Cardiac septum (tissue), 1 donor: ENCODE measurements around the gene EML2. TPM values are rescaled to one million over a fixed set of nuclear protein-coding genes. Genes with fewer than 3 reads are reported as not detected.
"Not testable (repeated sequence)": the region's sequence is repeated elsewhere in the genome, so short reads cannot be mapped to it uniquely, and the experiment has no call there.

Source experiments
- DNase-seq: peaks from one replicate; pipeline ENCODE4 v3.0.0-alpha.2; 2020; ENCODE audit warnings: low spot score
- intact Hi-C: fragments of 100-400 bp; cut with DNase I; formaldehyde crosslinking; loops from one replicate; pipeline ENCODE4 v1.14.0; 2022
- total RNA-seq: library from RNA; stranded (reverse); fragmentation: NEBNext Ultra II Directional; extraction: Animal tissue kit (Norgen Biotek cat#: 25700); gene quantifications from one replicate; pipeline ENCODE4 v1.2.1, GENCODE V29; 2021
- donor health status: DM: no; HTN: no; CAD: no.

The EML2 gene
- total RNA-seq, 1 donor from 2014 or later = 45.8 TPM

DNA sequence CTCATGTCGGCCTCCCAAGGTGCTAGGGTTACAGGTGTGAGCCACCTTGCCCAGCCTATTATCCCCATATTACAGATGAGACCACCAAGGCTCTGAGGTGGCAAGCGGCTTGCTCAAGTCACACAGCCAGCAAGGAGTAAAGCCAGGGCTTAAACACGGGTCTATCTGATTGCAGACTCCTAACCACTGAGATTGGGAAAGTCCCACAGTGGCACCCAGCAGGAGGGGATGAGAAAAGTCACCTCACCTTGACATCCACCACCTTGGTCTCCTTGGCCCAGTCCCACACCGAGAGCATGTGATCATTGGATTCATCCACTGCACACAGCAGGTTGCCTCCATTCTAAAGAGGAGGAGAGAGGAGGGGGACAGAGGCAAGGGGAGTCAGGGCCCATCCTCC is 9.5 kb downstream of the EML2 start:
- no peak for DNase-seq
- intact Hi-C loops = no loop called here

DNA sequence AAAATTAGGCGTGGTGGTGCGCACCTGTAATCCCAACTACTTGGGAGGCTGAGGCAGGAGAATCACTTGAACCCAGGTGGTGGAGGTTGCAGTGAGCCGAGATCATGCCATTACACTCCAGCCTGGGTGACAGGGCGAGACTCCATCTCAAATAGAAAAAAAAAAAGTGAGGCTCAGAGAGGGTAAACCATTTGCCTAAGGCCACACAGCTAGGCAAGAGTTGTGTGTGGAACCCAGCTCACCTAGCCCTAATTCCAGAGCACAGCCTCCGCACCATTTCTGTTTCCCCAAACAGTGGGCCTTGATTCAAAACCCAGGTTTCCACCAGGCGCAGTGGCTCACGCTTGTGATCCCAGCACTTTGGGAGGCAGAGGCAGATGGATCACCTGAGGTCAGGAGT is 11.0 kb downstream of the EML2 start:
- DNase-seq, intact Hi-C loops: not testable (repeated sequence)

DNA sequence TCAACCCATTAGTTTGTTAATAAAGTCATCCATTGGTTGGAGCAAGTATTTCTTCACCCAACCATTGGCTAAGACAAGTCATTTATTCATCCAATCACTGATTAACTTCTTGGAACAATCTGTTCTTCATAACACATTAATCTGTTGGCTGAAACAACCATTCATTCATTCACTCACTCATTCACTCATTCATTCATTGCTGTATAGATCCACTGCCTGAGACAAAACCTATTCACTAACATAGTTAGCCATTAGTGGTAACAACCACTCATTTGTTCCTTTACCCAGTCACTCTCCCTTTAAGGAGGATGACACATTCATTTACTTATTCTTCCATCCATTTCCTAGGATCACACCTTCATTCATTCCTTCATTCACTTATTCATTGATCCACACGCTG is 15.2 kb downstream of the EML2 start:
- no peak for DNase-seq
- intact Hi-C loops = no loop called here

DNA sequence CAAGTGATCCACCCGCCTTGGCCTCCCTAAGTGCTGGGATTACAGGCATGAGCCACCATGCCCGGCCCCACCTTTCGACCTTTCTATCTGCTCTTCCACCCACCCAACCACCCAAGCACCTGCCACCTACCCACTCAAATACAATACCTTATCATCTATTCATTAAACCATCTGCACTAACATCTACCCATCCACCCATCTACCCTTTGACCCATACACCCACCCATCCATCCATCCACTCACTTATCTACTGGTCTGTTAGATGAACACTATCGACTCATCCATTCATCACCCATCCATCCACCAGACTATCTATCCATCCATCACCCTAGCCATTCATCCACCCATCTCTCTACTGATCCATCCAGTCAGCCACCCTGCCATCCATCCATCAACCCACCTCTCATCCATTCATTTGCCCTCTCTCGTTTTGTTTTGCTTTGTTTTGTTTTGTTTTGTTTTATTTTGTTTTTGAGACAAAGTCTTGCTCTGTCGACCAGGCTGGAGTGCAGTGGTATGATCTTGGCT is 17.2 kb downstream of the EML2 start:
- intact Hi-C loops = no loop called here
- DNase-seq = no peak

DNA sequence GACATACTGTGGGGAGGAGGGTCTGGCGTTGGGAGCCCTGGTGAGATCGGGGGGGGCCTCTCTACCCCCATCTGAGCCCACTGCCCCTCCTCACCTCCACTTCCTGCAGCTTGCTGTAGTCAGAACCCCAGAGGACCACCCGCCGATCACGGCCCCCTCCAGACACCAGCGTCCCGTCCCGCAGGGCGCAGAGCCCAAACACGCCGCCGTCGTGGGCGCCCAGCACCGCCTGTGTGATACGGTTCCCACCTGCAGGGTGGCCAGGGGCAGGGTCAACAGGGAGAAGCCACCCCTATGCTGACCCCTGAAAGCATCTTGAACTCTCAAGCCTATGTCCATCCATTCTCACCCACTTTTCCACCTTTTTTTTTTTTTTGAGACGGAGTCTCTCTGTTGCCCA is 17.8 kb downstream of the EML2 start:
- intact Hi-C loops = no loop called here
- no peak for DNase-seq

DNA sequence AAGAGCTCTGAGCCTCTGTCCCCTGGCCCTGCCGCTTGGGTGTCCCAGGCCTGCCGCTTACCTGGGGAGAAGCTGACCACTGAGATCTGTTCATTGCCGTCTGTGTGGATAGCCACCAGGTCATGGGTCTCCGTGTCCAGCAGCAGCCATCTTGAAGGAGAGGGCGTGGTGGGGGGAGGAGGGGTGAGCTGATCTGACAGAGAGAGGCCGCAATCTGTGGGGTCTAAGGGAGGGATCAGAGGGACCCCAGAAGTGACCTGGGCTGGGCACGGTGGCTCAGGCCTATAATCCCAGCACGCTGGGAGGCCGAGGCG is 22.5 kb downstream of the EML2 start:
- DNase-seq = no peak
- intact Hi-C loops = no loop called here

DNA sequence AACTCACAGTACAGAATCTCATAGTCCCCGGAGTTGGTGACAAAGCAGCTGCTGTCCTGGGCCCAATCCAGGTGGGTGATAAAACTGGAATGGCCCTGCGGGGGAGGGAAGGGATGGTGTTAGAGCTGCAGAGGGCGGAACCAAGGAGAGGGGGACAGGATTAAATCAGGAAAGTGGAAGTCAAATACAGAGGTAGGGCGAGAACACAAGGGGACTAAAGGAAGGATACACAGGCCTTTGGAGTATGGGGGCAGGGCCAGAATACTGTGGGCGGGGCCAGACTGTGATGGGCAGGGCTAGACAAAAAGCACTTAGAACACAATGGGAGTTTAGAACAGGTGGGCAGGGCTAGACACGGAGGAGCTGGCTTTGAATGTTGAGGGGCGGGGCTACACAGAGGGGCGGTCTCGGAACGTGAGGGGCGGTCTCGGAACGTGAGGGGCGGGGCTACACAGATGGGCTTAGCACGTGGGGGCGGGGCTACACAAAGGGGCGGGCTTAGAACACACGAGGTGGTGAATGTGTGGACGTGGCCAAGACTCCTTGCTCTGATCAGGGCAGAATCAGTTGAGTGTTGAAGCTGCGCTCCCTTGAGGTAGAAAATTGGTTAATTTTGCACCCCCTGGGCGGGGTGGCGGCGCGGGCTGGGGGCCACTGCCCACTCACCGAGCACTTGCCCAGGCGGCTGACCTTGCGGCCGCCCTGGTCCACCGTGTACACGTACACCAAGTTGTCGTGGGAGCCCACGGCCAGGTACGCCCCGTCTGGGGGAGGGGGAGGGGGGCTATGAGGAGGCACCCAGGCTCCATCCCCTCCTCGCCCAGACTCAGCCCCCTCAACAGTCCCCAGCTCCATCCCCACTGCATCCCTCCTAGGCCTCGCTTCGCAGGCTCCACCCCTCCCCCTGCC is 23.1 kb downstream of the EML2 start:
- DNase-seq = peak; percentile 87
- intact Hi-C loops = no loop called here

DNA sequence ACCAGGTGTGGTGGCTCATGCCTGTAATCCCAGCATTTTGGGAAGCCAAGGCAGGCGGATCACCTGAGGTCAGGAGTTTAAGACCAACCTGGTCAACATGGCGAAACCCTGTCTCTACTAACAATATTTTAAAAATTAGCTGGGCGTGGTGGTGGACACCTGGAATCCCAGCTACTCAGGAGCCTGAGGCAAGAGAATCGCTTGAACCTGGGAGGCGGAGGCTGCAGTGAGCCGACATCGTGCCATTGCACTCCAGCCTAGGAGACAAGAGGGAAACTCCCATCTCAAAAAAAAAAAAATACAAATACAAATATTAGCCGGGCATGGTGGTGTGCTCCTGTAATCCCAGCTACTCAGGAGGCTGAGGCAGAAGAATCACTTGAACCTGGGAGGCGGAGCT is 24.1 kb downstream of the EML2 start:
- DNase-seq, intact Hi-C loops: not testable (repeated sequence)

DNA sequence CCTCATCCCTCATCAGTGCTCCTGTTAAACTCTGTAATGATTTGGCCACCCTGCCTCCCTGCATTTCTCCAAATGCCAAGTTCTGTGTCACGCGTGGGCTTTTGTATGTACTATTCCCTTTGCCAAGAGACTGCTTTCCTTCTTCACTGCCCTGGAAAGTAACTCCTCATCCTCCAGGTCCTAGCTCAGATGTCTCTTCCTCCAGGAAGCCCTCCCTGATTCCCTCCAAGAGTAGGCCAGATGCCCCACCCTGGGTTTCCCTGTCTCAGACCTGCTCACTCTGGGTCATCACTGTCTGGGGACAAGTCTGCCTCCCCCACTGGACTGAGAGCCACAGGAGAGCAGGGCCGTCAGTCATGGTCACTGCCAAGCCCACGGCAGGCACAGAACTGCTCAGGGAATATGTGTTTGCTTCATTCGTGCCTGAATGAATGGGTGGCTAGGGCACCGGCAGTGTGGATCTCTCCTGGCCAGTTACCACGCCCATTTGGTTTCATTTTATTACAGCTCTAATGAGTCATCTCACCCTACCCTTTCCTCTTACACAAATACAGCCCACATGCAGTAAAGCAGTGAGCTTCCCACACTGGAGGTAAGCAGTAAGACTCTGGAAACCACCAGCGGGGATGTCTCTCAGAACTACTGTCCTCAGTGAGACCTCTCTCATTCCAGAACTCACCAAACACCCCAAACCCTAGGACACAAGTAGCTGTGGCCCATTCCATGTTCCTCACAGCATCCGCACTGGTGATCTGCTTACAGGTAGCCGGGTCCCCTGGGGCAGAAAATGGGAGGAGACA is 25.1 kb downstream of the EML2 start:
- intact Hi-C loops = no loop called here
- no peak for DNase-seq

DNA sequence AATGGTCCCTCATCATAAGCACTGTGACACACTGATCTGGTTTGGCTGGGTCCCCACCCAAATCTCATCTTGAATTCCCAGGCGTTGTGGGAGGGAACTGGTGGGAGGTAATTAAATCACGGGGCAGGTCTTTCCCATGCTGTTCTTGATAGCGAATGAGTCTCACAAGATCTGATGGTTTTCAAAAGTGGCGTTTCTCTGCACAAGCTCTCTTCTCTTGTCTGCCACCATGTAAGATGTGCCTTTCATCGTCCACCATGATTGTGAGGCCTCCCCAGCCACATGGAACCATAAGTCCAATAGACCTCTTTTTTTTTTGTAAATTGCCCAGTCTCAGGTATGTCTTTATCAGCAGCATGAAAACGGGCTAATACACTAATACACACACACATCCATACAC is 30.2 kb downstream of the EML2 start:
- no peak for DNase-seq
- intact Hi-C loops = no loop called here

DNA sequence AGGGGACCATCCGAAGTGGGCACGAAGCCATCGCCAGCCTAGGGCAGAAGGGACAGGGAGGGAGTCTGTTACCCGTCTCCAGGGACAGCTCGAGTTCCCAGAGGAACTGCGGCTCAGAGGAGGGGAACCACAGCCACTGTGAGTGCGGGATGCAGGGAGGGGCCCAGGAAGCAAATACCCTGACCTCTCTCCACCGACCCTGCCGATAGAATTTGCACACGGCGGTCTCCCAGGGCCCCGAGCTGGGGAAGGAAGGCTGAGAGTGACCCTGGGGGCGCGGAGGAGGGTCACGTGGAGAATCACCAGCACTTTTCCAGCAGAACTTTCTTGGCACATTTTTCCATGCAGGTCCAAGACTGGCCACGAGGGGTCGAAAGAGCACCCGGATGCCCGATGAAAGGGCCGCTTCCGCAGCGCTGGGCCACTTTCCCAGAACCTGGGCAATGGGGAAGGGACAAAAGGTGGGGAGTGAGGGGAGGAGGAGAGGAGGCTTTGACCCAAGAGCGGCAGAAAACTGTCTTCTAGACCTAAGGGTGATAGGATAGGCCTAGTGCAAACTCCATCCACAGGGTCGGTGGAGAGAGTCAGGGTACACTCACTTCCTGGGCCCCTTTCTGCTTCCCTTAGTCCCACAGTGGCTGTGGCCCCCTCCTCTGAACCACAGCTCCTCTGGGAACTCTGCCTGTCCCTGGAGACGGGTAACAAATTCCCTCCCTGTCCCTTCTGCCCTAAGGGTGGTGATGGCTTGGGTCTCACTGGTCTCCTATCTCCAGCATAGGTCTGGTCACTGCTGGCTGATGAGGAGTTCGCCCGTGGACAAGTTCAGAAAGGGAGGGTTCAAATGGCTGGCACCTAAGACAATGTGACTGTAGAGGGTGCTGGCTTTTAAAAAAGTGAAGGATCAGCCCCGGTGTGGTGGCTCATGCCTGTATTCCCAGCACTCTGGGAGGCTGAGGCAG is 31.8 kb downstream of the EML2 start:
- peak; percentile 89 for DNase-seq
- intact Hi-C loops = loop anchor here (2.0 kb wide), 1 partner anchor 35 kb away; no protein-coding TSS in a partner anchor

DNA sequence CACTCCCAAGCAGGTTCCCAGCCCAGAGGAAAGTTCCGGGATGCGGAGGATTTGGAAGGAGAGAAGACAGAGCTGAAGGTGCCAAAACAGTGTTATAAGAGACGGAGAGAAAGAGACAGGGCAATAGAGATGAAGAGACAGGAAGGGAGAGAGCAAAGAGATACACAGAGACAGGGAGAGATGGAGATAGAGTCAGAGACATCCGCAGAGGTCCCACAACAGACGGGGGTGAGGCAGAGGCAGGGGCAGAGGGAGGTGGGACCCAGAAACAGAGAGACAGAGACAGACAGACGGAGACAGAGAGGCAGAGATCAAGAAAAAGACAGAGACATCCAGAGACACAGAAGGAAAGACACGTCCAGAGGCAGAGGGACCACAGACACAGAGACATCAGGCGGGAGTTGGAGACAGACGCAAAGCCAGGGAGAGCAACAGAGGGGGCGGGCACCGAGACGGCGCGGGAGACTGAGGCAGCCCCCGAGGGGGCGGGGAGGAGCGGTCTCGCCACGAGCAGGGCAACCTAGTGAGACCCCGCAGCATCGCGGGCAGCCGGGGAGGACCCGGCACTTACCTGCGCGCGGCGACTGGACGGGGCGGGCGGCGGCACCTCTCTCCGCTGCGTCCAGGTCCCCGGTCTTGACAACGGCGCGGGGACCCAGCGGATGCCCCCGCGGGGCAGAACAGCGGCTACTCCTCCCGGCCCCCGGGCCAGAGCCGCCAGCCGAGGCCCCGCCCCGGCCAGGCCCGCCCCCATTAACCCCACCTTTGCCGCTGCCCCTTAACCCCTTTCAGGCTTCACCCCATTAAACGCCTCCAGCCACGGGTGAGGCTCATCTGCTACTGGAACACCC is 37.4 kb downstream of the EML2 start, which contains the start of gene GPR4:
Gene GPR4, minus strand, starts transcription at position 689 of the 851 bp plus-strand sequence. CDS start 10,346 bp downstream, outside the sequence.
- no peak for DNase-seq
- intact Hi-C loops = no loop called here

DNA sequence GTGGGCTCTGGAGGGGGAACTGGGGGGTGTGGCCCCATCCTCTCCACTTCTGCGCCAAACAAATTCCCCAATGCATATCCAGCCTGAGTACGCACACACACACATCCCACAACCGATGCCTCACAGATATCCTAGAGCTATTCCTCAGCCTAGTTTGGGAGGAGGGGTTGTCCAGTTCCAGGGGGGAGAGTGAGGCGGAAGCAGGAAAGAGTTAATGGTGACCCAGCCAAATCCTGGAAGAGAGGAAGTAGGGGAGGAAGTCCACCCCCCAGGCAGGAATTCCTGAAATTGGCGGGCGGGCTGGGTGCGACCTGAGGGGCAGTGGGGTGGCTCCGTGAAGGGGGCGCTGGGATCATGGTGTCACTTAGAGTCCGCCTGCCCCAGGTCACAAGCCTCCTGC is 38.1 kb downstream of the EML2 start:
- no peak for DNase-seq
- intact Hi-C loops = no loop called here

DNA sequence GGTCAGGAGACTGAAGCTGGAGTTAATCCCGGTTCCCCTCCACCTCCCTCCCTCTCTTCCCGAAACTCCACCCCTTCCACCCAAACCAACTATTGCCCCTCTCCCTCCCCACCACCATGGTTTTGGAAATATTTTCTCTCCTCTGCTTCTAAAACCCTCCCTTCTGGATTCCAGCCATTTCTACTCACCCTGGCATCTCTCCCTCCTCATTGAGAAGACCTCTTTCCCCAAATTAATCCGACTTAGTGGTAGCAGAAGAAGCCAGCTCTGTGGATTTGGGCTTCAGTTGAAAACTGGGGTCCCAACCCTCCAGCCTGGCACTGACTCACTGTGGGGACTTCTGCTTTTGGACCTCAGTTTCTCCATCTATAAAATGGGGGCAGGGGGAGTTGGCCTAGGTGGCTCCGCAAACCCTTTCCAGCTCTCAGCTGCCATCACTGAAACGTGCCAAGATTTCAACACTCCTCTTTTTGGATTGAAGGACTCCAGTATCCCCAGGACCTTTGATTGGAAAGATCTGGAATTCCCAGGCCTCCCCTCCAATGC is 38.8 kb downstream of the EML2 start:
- intact Hi-C loops = no loop called here

DNA sequence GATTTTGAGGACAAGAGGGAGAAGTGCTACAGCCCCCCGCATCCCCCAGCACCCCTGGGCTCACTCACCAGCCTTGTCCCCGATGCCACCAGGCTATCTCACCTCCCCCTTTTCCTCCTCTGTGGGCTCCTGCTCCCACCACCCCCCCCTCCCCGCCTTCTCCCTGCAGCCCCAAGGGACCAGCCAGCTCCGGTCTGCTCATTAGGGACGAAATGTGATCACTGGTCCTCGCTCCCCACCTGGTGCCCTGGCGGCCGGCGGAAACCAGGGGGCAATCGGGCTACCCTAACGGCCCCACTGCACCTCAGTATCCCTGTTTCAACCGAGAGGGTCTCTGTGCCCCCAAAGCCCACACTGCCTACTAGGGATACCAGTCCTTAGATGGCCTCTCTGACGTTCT is 39.9 kb downstream of the EML2 start:
- intact Hi-C loops = no loop called here
- DNase-seq = no peak

More for the DNA sequence above, 38.8 kb downstream of the EML2 start:
- no peak for DNase-seq

DNA sequence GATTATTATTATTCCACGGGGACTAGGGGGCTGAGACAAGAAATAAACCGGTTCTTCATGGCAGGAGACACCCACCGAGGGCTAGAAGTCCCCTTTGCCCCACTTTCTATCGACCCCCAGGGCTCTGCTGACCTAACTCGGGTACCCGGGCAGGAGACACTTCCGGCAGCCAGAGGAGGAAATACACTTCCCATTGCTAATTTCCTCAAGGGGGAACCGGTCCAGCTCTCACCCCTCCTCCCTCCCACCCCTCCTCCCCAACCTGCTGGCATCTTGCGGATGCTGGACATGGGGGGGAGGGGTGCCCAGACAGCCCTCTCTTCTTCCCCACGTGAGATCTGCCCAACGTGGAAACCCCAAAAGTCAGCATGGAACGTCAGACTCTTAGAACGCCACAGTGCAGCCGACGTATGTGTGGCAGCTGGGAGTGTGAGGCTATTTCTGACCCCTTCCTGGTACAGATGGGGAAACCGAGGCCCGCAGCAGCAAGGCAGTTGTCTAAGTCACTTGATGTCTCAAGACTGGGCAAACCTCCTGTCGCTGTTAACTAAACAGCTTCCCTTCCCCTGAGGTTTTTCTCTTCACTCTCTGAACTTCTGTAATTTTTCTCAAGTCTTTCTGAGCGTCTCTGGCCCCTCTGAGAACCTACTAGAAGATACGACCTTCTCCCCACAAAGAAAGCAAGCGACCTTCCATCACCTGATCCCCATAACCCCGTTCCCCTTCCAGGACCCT is 40.8 kb downstream of the EML2 start:
- DNase-seq = no peak
- intact Hi-C loops = no loop called here

DNA sequence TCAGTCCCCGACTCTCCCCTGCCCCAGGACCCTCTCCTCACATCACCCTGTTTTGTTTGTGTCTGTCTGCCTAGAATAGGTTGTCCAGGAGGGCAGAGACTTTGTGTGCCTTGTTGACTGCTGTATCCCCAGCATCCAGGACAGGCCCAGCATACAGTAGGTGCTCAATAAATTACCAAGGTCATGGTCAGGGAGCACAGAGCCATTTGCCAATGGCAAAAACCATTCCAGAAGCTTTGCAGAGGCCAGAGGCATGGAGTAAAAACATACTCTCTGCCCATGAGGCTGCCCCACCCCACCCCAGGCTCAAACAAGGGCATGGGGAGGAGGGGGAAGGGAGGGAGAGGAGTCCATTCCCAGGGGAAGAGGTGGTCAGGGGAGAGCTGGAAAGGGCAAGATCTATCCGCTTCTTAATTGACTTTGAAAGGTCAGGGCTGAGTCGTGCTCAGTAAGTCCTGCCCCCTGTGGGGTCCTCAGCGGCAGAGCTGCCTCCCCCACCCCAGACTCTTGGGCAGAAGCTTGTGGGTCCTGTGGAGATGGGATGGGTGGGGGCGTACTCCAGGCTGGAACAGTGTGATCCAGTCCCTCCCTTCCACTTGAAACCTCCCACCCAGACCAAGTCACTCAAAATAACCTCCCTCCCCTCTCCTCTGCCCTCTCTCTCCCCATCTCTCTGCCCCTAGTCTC is 41.6 kb downstream of the EML2 start:
- DNase-seq = no peak
- intact Hi-C loops = no loop called here
